ENCODE results near the gene HCRTR1. TPM values are rescaled to one million over a fixed set of nuclear protein-coding genes. Genes with fewer than 3 reads are reported as not detected.

HCRTR1 gene
- total and polyA plus RNA-seq, 2 donors (not counting 1 experiment from before 2014, with no cell fraction given): not detected

DNA sequence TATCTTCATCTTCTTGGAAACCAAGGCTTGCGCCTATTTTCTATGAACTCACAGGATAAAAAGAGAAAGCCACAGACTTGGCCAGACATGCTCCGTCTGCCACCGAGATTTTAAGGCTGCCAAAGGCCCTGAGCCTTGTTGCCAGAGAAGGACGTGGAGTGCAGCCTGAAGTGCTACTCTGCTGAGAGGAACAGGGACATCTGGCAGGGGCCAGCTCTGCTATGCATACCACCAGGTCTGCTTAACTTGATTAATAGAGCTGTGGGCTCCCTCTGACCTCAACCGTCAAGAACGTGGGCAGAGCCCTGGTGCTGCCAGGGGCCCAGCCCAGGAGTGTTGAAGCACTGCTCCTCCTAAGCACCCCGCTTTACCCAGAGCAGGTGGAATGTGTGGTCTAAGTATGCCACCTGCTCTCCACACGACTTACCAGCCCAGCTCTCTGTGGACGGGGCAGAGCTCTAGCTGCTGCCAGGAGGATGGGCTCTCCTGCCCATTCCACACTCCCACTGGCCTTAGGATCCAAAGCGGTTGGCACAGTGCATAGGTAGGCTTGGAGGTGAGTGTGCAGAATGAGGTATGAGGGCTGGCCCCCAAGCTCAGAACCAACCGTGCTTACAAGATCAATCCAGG lies 10.6 kb downstream of the HCRTR1 start:
- no peak overlapping the region for H3K4me2 ChIP-seq (ENCODE audit: extremely low read depth, insufficient read depth, low read length)

GRCh38 chr1:31628931-31629556 lies 11.6 kb downstream of the HCRTR1 start:
- H2AFZ ChIP-seq (ENCODE audit: low read length): no peak overlapping the region
- no peak for TF ChIP-seq CTCF (conservative IDR thresholded peaks at IDR 0.05 in 1 of 2, IDR thresholded peaks at IDR 0.05 in 1 of 2; ENCODE audit: low read depth in 1 of 2, low read length in 2 of 2)
- no peak for TF ChIP-seq EZH2 (IDR thresholded peaks at IDR 0.05; ENCODE audit: low read length, missing control alignments)
- H3K9me3 ChIP-seq (ENCODE audit: control insufficient read depth, insufficient read depth, low read depth, low read length): no peaks in the 10 kb centered on the region
- H3K36me3 ChIP-seq (ENCODE audit: control insufficient read depth, insufficient read depth, low read length): peaks cover 8% of the 10 kb centered on the region
- H3K27ac ChIP-seq (ENCODE audit: insufficient read depth, low read length): no peak overlapping the region
- no peak overlapping the region for H3K9ac ChIP-seq (ENCODE audit: insufficient read depth, low read length)
- H3K4me2 ChIP-seq (ENCODE audit: extremely low read depth, insufficient read depth, low read length): no peak overlapping the region
- no peak for DNase-seq (ENCODE audit: low read depth in 2 of 2)
- H3K4me1 ChIP-seq (ENCODE audit: control insufficient read depth, extremely low read depth, insufficient read depth, low read length): peaks cover 18% of the 10 kb centered on the region
- H3K4me3 ChIP-seq (replicated peaks in 1 of 4; ENCODE audit: control extremely low read depth in 1 of 4, insufficient read depth in 1 of 4, low read depth in 3 of 4, low read length in 4 of 4): no peak overlapping the region
- H3K27me3 ChIP-seq (ENCODE audit: control insufficient read depth, insufficient read depth, low read length): no peaks in the 10 kb centered on the region
- no peaks in the 10 kb centered on the region for H3K79me2 ChIP-seq (ENCODE audit: control insufficient read depth, insufficient read depth, low read length)
- no peaks in the 10 kb centered on the region for H4K20me1 ChIP-seq (ENCODE audit: control insufficient read depth, extremely low read depth, insufficient read depth, low read length)

More for the DNA sequence above, 10.6 kb downstream of the HCRTR1 start:
- Histone ChIP-seq H3K36me3 (ENCODE audit: control insufficient read depth, insufficient read depth, low read length) (peaks cover 8% of the 10 kb centered on the region), H3K9me3 (ENCODE audit: control insufficient read depth, insufficient read depth, low read depth, low read length) (no peaks in the 10 kb centered on the region), H3K27me3 (ENCODE audit: control insufficient read depth, insufficient read depth, low read length) (no peaks in the 10 kb centered on the region), H3K4me1 (ENCODE audit: control insufficient read depth, extremely low read depth, insufficient read depth, low read length) (peaks cover 18% of the 10 kb centered on the region), H2AFZ (ENCODE audit: low read length) (no peak overlapping the region), H3K4me3 (replicated peaks in 1 of 4; ENCODE audit: control extremely low read depth in 1 of 4, insufficient read depth in 1 of 4, low read depth in 3 of 4, low read length in 4 of 4) (no peak overlapping the region), H4K20me1 (ENCODE audit: control insufficient read depth, extremely low read depth, insufficient read depth, low read length) (no peaks in the 10 kb centered on the region), H3K27ac (ENCODE audit: insufficient read depth, low read length) (no peak overlapping the region), H3K9ac (ENCODE audit: insufficient read depth, low read length) (no peak overlapping the region), H3K79me2 (ENCODE audit: control insufficient read depth, insufficient read depth, low read length) (no peaks in the 10 kb centered on the region)
- TF ChIP-seq CTCF (conservative IDR thresholded peaks at IDR 0.05 in 1 of 2, IDR thresholded peaks at IDR 0.05 in 1 of 2; ENCODE audit: low read depth in 1 of 2, low read length in 2 of 2) (no peak), EZH2 (IDR thresholded peaks at IDR 0.05; ENCODE audit: low read length, missing control alignments) (no peak)
- DNase-seq (ENCODE audit: low read depth in 2 of 2): peak in 1 of 2 donors; percentile 81

- Histone ChIP-seq H3K9me3 (ENCODE audit: control insufficient read depth, insufficient read depth, low read depth, low read length) (no peaks in the 10 kb centered on the region), H4K20me1 (ENCODE audit: control insufficient read depth, extremely low read depth, insufficient read depth, low read length) (no peaks in the 10 kb centered on the region), H3K4me1 (ENCODE audit: control insufficient read depth, extremely low read depth, insufficient read depth, low read length) (peaks cover 4% of the 10 kb centered on the region), H3K27ac (ENCODE audit: insufficient read depth, low read length) (no peak overlapping the region), H3K9ac (ENCODE audit: insufficient read depth, low read length) (no peak overlapping the region), H3K27me3 (ENCODE audit: control insufficient read depth, insufficient read depth, low read length) (no peaks in the 10 kb centered on the region), H3K79me2 (ENCODE audit: control insufficient read depth, insufficient read depth, low read length) (peaks cover 13% of the 10 kb centered on the region), H3K36me3 (ENCODE audit: control insufficient read depth, insufficient read depth, low read length) (peaks cover 8% of the 10 kb centered on the region), H3K4me3 (replicated peaks in 1 of 4; ENCODE audit: control extremely low read depth in 1 of 4, insufficient read depth in 1 of 4, low read depth in 3 of 4, low read length in 4 of 4) (no peak overlapping the region), H3K4me2 (ENCODE audit: extremely low read depth, insufficient read depth, low read length) (no peak overlapping the region), H2AFZ (ENCODE audit: low read length) (no peak overlapping the region)
- TF ChIP-seq CTCF (conservative IDR thresholded peaks at IDR 0.05 in 1 of 2, IDR thresholded peaks at IDR 0.05 in 1 of 2; ENCODE audit: low read depth in 1 of 2, low read length in 2 of 2) (no peak), EZH2 (IDR thresholded peaks at IDR 0.05; ENCODE audit: low read length, missing control alignments) (no peak)
- DNase-seq (ENCODE audit: low read depth in 2 of 2): no peak
Measured at GRCh38 chr1:31632649-31633048, 15.2 kb downstream of the HCRTR1 start.

All from fibroblast of lung (primary cell).